Stimulated activated CD8-positive, alpha-beta memory T cell treated with anti-CD3 and anti-CD28 coated beads, Interleukin-7, amount 100 ng/mL, for 48 hours (primary cell): ENCODE data around the gene PHAX.
"Not testable (repeated sequence)": the region's sequence is repeated elsewhere in the genome, so short reads cannot be mapped to it uniquely, and the experiment has no call there.

Experiments used
- DNase-seq, 2 donors: peaks; one replicate each; pipeline ENCODE4 v3.0.0-alpha.2; 2020; ENCODE audit warnings: low read depth in 1 of 2; ENCODE audit errors: extremely low read depth in 1 of 2

Gene PHAX

GRCh38 chr5:126650463-126650862 lies 49.7 kb downstream of the PHAX start:
- no peak for DNase-seq

- DNase-seq = no peak
These were observed 50.3 kb downstream of the PHAX start for GRCh38 chr5:126651013-126651577.

GRCh38 chr5:126656401-126657007 lies 55.8 kb downstream of the PHAX start:
- no peak for DNase-seq

DNA sequence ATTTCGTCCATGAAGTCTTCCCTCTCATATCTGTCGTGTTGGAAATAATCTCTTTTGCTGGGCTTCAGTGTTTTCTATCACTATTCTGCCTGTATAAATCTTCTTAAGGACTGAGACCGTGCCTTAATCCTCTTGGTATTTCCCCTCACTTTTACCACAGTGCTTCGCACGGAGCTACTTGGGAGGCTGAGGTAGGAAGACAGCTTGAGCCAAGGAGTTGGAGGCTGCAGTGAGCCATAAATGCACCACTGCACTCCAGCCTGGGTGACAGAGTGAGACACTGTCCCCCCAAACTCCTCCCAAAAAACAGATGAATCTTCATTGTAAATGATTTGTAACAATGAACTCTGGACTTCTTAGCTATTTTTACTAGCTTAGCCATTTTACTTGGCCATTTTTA lies 57.8 kb downstream of the PHAX start:
- DNase-seq = no peak

DNA sequence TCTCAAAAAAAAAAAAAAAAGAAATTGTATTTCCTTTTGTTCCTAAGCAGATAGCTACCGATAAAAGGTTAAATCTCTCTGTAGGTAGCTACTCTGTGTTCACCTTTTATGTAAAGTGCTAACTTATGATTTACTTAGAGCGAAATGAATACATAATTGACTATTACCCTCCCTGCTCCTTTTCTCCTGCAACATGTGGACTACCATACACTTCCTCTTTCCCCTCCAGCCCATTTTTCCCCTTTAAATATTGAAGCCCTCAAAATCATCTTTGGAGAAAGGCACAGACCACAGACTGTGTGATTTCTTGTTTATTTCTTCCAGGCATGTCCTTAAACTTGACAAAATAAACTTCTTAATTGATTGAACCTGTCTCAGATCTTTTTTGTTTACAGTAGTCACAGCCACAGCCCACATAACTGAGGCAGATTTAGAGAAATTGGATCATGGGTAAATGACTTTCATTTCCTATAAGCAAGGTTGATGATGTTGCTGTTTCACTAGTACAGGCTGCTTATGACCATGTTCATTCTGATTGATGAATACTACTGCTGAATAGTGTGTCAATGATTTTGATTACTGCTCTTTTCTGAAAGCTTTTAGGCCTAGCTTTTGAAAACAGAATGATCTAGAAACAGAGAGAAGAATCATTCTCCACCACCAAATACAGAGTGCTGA lies 59.2 kb downstream of the PHAX start:
- no peak for DNase-seq

DNA sequence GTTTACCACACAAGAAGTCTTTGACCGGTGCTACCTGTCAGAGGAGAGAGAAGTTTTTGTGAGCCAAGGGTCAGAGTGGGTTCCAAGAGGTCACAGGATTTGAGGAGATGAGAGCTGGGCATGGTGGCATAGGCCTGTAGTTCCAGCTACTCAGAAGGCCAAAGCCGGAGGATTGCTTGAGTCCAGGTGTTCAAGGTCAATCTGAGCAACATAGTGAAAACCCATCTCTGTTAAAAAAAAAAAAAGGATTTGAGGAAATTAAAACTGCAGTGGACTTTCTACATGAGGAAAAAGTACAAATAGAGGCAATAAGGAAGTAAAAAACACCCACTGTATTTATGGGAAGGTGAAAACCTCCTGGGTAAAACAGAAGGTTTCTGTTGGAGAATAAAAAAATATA lies 63.8 kb downstream of the PHAX start:
- no peak for DNase-seq

DNA sequence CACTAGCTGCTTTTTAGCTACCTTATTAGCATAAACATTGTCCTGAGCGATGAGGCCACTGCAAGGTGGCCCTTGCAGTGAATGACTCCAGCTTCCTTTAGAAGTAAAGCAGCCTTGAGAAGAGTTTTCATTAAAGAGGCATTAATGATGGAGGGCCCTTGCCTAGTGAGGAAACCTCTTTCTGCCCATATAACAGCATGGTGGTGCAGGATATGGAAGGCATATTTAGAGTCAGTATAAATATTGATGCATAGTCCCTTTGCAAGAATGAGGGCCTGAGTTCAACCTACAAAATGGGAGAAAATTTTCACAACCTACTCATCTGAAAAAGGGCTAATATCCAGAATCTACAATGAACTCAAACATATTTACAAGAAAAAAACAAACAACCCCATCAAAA lies 69.4 kb downstream of the PHAX start:
- DNase-seq = not testable (repeated sequence)

GRCh38 chr5:126671681-126672080 lies 70.9 kb downstream of the PHAX start:
- DNase-seq = not testable (repeated sequence)

DNA sequence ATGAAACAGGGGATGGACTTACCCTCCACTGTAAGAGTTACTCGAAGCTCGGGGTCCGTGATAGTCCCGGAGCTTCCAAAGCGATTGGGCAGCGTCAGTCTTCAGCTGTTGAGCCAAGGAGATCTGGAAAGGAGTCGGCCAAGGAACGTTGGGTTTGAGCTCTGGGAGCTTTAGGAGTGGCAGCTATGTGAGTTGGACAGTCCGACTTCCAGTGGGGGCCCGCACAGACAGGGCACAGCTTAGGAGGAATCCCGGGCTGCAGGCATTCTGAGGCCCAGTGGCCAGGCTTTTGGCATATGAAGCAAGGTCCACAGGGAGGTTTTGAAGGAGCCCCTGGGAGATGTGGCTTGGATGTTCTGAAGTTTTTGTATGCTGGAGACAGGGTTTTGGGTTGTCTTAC lies 72.7 kb downstream of the PHAX start:
- DNase-seq = no peak

DNA sequence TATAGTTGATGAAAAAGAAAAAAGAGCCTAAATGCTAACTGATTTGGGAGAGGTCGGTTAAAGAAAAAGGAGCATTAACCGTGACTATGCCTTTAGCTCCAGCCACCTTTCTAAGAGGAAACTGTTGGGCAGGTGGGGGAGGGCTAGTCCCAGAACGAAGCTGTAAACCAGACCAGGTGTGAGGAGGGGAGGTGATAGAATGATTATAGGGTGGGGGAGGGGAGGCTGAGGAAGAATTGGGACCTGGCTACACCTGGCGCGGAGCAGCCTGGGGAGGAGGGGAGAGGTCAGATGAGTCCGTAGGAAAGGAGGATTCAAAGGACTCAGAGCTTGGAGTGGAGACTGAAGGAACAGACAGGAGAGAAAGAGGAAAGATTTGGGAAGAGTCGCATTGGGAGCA lies 73.4 kb downstream of the PHAX start:
- DNase-seq = no peak

DNA sequence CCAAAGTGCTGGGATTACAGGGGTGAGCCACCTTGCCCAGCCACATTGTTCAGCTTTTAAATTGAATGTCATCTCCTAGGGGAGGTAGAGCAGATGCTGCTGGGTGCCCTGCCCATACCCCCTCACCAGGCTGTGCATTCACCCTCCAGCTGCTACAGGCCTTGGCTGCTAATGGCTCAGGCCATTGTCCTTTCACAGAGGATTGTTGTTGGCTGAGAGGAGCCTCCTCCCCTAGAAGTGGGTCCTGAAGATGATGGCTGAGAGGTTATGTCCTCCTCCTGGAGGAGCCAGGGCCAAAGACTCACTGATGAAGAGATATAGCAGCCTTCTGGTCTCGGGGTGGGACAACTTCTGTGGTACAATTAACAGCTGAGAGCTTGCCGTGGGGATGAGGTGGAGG lies 74.6 kb downstream of the PHAX start:
- DNase-seq = no peak

DNA sequence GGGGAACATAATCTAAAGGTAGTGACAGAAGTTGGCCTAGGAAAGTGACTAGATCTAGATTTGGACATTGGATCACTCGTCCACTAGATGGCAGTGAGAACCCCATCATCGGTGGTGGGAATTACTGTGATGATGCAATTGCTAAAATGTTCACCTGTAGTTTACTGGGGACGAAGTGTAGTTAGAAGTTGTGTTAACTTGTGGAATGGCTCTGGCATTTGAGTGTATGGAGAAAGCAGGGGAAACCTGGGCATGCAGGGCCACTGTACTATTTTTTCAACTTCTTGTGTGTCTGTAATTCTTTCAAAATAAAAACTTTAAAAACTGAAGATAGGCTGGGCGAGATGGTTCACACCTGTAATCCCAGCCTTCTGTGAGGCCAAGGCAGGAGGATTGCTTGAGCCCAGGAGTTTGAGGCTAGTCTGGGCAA lies 75.5 kb downstream of the PHAX start:
- DNase-seq = peak in 1 of 2 donors; percentile 29
